GM08714 (cell line): ENCODE results near the gene RAB4B.

Source experiments
- H3K4me3 ChIP-seq: fragments of 200-500 bp; sonication (Bioruptor generic); 2 replicates; pipeline ENCODE4 v1.5.1; 2014; ENCODE audit warnings: mild to moderate bottlenecking, low read length, inconsistent platforms
- ZNF274 ChIP-seq: IDR thresholded peaks from 2 replicates; pipeline ENCODE4 v1.6.1; 2012; ENCODE audit warnings: mild to moderate bottlenecking, low read depth, low read length

RAB4B gene

GRCh38 chr19:40742886-40743285 lies 35.2 kb upstream of the RAB4B start:
- no peak for TF ChIP-seq ZNF274
- no peak overlapping the region for H3K4me3 ChIP-seq

- no peak overlapping the region for H3K4me3 ChIP-seq
These were observed 34.1 kb upstream of the RAB4B start for GRCh38 chr19:40743926-40744325.

GRCh38 chr19:40744554-40745401 lies 33.3 kb upstream of the RAB4B start:
- no peak overlapping the region for H3K4me3 ChIP-seq
- no peak for TF ChIP-seq ZNF274

More at GRCh38 chr19:40743926-40744325, 34.1 kb upstream of the RAB4B start:
- no peak for TF ChIP-seq ZNF274

- no peak for TF ChIP-seq ZNF274
- no peak overlapping the region for H3K4me3 ChIP-seq
These were observed 32.7 kb upstream of the RAB4B start for GRCh38 chr19:40745402-40745780.

- H3K4me3 ChIP-seq: no peak overlapping the region
- TF ChIP-seq ZNF274: no peak
These were observed 30.5 kb upstream of the RAB4B start for GRCh38 chr19:40747536-40747935.

GRCh38 chr19:40750058-40750873 lies 27.8 kb upstream of the RAB4B start, which contains the start of gene ACTMAP:
ACTMAP (minus strand) TSS chr19:40750477; CDS start chr19:40749803, 674 bp downstream.
- no peak for TF ChIP-seq ZNF274

GRCh38 chr19:40750874-40751537 lies 27.0 kb upstream of the RAB4B start, which contains the start of gene SNRPA:
SNRPA (plus strand) TSS chr19:40751203; CDS start chr19:40751409, 206 bp downstream.
- H3K4me3 ChIP-seq: peak within 1 kb of the TSS; percentile 85
- no peak for TF ChIP-seq ZNF274

More at GRCh38 chr19:40750058-40750873, 27.8 kb upstream of the RAB4B start, which contains the start of gene ACTMAP:
- peak within 1 kb of the TSS; percentile 85 for H3K4me3 ChIP-seq

GRCh38 chr19:40752257-40752781 lies 25.7 kb upstream of the RAB4B start:
- H3K4me3 ChIP-seq: peak overlapping the region; percentile 85
- no peak for TF ChIP-seq ZNF274

- no peak for TF ChIP-seq ZNF274
- peak overlapping the region; percentile 10; the same call in 1 of the 2 replicates for H3K4me3 ChIP-seq
These were observed 23.3 kb upstream of the RAB4B start for GRCh38 chr19:40754611-40755247.

GRCh38 chr19:40755248-40755624 lies 22.8 kb upstream of the RAB4B start:
- no peak for TF ChIP-seq ZNF274
- no peak overlapping the region for H3K4me3 ChIP-seq

GRCh38 chr19:40755791-40756190 lies 22.3 kb upstream of the RAB4B start:
- no peak for TF ChIP-seq ZNF274
- H3K4me3 ChIP-seq: no peak overlapping the region

GRCh38 chr19:40756502-40757110 lies 21.4 kb upstream of the RAB4B start:
- no peak overlapping the region for H3K4me3 ChIP-seq
- no peak for TF ChIP-seq ZNF274

GRCh38 chr19:40758491-40758890 lies 19.6 kb upstream of the RAB4B start:
- TF ChIP-seq ZNF274: no peak
- no peak overlapping the region for H3K4me3 ChIP-seq

- H3K4me3 ChIP-seq: no peak overlapping the region
- no peak for TF ChIP-seq ZNF274
These were observed 18.7 kb upstream of the RAB4B start for GRCh38 chr19:40759352-40759751.
